B cell (primary cell): ENCODE results near the gene TCF7L2. TPM values are rescaled to one million over a fixed set of nuclear protein-coding genes. Genes with fewer than 3 reads are reported as not detected.

Experiments
- ATAC-seq: fragments of 200-7000 bp; cut with Tn5 transposase; one replicate; pipeline ENCODE4 v1.10.0; 2021; ENCODE audit warnings: low read depth, mild to moderate bottlenecking, moderate number of reproducible peaks, moderate library complexity
- CTCF ChIA-PET: fragments of 350-600 bp; sonication (Branson Sonifier 250); formaldehyde crosslinking; loops from one replicate; lab custom pipeline; 2021; ENCODE audit warnings: antibody characterized with exemption, inconsistent platforms; lab: Charles Lee
- POLR2A ChIA-PET: fragments of 350-600 bp; sonication (Branson Sonifier 250); formaldehyde crosslinking; loops from one replicate; lab custom pipeline; 2021; ENCODE audit warnings: antibody characterized with exemption; lab: Charles Lee
- DNase-seq: peaks from one replicate; pipeline ENCODE4 v3.0.0; 2013
- H2AFZ ChIP-seq: 2 replicates; pipeline ENCODE4 v1.6.1; 2012; ENCODE audit warnings: mild to moderate bottlenecking, low read depth, low read length; ENCODE audit not compliant: insufficient read depth, poor library complexity, severe bottlenecking
- H3K27ac ChIP-seq, 2 donors: 1 replicate in 1 of 2; 2 replicates in 1 of 2; pipeline ENCODE4 v1.5.1; 2012 to 2013; ENCODE audit warnings: low read length in 2 of 2, mild to moderate bottlenecking in 2 of 2, moderate library complexity in 1 of 2
- H3K27me3 ChIP-seq, 4 experiments: fragments of 200-600 bp in 1 of 4; sonication (generic) in 1 of 4; replicated peaks in 1 of 4; 1 replicate in 2 of 4; 2 replicates in 2 of 4; pipeline versions ENCODE4 v1.6.1 to v1.7.0; 2013 to 2016; ENCODE audit warnings: low read length in 3 of 4, mild to moderate bottlenecking in 2 of 4, mixed read lengths in 1 of 4, moderate library complexity in 1 of 4; ENCODE audit not compliant: insufficient read depth in 4 of 4, control insufficient read depth in 3 of 4; ENCODE audit errors: control extremely low read depth in 1 of 4
- H3K36me3 ChIP-seq, 2 experiments: replicated peaks in 1 of 2; 1 replicate in 1 of 2; 2 replicates in 1 of 2; pipeline versions ENCODE4 v1.6.1 to v1.7.1; 2013; ENCODE audit warnings: low read length in 1 of 2; ENCODE audit not compliant: insufficient read depth in 2 of 2, control insufficient read depth in 1 of 2; ENCODE audit errors: control extremely low read depth in 1 of 2, extremely low read depth in 1 of 2
- H3K4me1 ChIP-seq, 2 donors: fragments of 200-600 bp in 1 of 2; sonication (generic) in 1 of 2; 1 replicate in 1 of 2; 2 replicates in 1 of 2; pipeline versions ENCODE4 v1.5.1 to v1.6.1; 2013 to 2017; ENCODE audit warnings: low read length in 2 of 2; ENCODE audit not compliant: control insufficient read depth in 2 of 2, insufficient read depth in 2 of 2
- H3K4me2 ChIP-seq: replicated peaks from 2 replicates; pipeline ENCODE3; 2012; ENCODE audit warnings: mild to moderate bottlenecking, low read depth, low read length; ENCODE audit not compliant: poor library complexity, severe bottlenecking
- H3K4me3 ChIP-seq, 5 experiments: fragments of 200-600 bp in 1 of 5; sonication (generic) in 1 of 5; 1 replicate in 3 of 5; 2 replicates in 2 of 5; pipeline versions ENCODE4 v1.5.1 to v1.7.0; 2011 to 2016; ENCODE audit warnings: low read length in 4 of 5, mild to moderate bottlenecking in 4 of 5, low read depth in 2 of 5, control low read depth in 1 of 5, moderate library complexity in 1 of 5; ENCODE audit not compliant: insufficient read depth in 1 of 5; ENCODE audit errors: control extremely low read depth in 1 of 5, extremely low read depth in 1 of 5
- H3K79me2 ChIP-seq: fragments of 200-600 bp; sonication (generic); one replicate; pipeline ENCODE4 v1.6.0; 2016; ENCODE audit warnings: low read length; ENCODE audit not compliant: control insufficient read depth, insufficient read depth
- H3K9ac ChIP-seq: fragments of 200-600 bp; sonication (generic); 2 replicates; pipeline ENCODE4 v1.6.1; 2017; ENCODE audit warnings: mild to moderate bottlenecking, low read length, moderate library complexity
- H3K9me3 ChIP-seq, 3 donors: one replicate each; pipeline versions ENCODE4 v1.6.1 to v1.7.1; 2013; ENCODE audit warnings: low read length in 2 of 3; ENCODE audit not compliant: control insufficient read depth in 2 of 3, insufficient read depth in 1 of 3; ENCODE audit errors: control extremely low read depth in 1 of 3
- H4K20me1 ChIP-seq: 2 replicates; pipeline ENCODE4 v1.6.0; 2012; ENCODE audit warnings: mild to moderate bottlenecking, low read length; ENCODE audit not compliant: insufficient read depth, control insufficient read depth, poor library complexity, severe bottlenecking
- H3K27ac Mint-ChIP-seq: one replicate; pipeline ENCODE4 v1.8.0; 2021; ENCODE audit warnings: mixed read lengths
- H3K27me3 Mint-ChIP-seq: one replicate; pipeline ENCODE4 v1.8.0; 2021; ENCODE audit warnings: mixed read lengths
- H3K4me1 Mint-ChIP-seq: one replicate; pipeline ENCODE4 v1.8.0; 2021; ENCODE audit warnings: mixed read lengths
- H3K4me3 Mint-ChIP-seq: one replicate; pipeline ENCODE4 v1.8.0; 2021; ENCODE audit warnings: mixed read lengths
- H3K9me3 Mint-ChIP-seq: one replicate; pipeline ENCODE4 v1.8.0; 2022; ENCODE audit warnings: mixed read lengths; ENCODE audit not compliant: insufficient read depth
- EZH2 ChIP-seq: IDR thresholded peaks from 2 replicates; pipeline ENCODE4 v1.6.1; 2012; ENCODE audit warnings: borderline replicate concordance, low read depth, mild to moderate bottlenecking, moderate library complexity, low read length; ENCODE audit not compliant: insufficient read depth, poor library complexity, severe bottlenecking
- WGBS: methylation state at CpG from one replicate; pipeline ENCODE4 v1.1.5; 2013; ENCODE audit warnings: missing lambda C conversion rate; ENCODE audit not compliant: insufficient coverage; 5-methylcytosine and 5-hydroxymethylcytosine counted together
- intact Hi-C: fragments of 100-400 bp; cut with micrococcal nuclease; formaldehyde crosslinking; loops from one replicate; pipeline ENCODE4 v1.10.0; 2022
- polyA plus RNA-seq: library from polyadenylated mRNA; depleted of rRNA; stranded (reverse); fragments of >200 nt; gene quantifications from 2 replicates; pipeline ENCODE4 v1.2.3, GENCODE V29; 2012
- total RNA-seq, 2 donors: library from RNA; stranded (reverse); fragments of 120-200 nt in 1 of 2; gene quantifications; 1 replicate in 1 of 2; 2 replicates in 1 of 2; pipeline versions ENCODE4 v1.2.3 to v1.2.4, GENCODE V29; 2013 to 2022
- TF ChIP-seq, protein P1 (sequence below): fragments of 200-600 bp; IDR thresholded peaks from one replicate; pipeline ENCODE4 v1.8.0; 2022; ENCODE audit warnings: antibody characterized with exemption, mild to moderate bottlenecking

TCF7L2 gene
- total and polyA plus RNA-seq, 2 donors (not counting 1 experiment from before 2014, with no cell fraction given): 0.48 to 1.1 TPM

DNA sequence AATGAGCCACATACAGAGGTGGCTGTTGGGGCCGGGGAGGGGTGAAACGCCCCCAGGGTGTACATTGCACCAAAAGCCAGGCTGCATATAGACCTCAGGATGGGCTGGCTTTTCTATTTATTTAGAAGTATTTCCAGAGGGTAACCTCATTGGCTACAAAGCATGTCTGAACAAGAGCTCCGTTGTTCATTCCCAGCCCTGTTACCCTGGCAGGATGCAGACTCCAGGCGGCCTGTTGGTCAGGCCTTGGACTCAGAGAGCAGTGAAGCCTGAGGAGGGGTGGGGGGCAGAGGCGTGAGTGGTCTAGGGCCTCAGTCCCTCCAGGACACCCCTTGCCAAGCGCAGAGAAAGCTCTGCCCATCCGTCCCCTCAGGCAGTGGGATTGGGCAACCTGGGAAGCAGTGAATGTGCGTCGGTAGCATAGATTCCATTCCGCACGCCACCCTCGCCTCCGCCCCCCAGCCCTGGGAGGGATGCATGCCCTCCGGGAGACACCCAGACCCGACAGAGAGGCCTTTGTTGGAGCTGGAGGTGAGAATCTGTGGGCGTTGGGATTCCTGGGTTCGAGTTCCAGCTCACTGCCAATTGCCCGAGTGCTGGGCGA, 41.9 kb downstream of the TCF7L2 start:
- no peaks in the 10 kb centered on the region for H3K36me3 ChIP-seq
- no peak for TF ChIP-seq EZH2
- TF ChIP-seq, protein P1, sequence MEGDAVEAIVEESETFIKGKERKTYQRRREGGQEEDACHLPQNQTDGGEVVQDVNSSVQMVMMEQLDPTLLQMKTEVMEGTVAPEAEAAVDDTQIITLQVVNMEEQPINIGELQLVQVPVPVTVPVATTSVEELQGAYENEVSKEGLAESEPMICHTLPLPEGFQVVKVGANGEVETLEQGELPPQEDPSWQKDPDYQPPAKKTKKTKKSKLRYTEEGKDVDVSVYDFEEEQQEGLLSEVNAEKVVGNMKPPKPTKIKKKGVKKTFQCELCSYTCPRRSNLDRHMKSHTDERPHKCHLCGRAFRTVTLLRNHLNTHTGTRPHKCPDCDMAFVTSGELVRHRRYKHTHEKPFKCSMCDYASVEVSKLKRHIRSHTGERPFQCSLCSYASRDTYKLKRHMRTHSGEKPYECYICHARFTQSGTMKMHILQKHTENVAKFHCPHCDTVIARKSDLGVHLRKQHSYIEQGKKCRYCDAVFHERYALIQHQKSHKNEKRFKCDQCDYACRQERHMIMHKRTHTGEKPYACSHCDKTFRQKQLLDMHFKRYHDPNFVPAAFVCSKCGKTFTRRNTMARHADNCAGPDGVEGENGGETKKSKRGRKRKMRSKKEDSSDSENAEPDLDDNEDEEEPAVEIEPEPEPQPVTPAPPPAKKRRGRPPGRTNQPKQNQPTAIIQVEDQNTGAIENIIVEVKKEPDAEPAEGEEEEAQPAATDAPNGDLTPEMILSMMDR: no peak
- no peaks in the 10 kb centered on the region for H4K20me1 ChIP-seq
- H2AFZ ChIP-seq: no peak overlapping the region
- CTCF ChIA-PET: no interaction called here
- Mint-ChIP-seq H3K27me3 (peaks cover 62% of the 10 kb centered on the region), H3K9me3 (no peaks in the 10 kb centered on the region), H3K27ac (no peak overlapping the region), H3K4me1 (no peaks in the 10 kb centered on the region), H3K4me3 (no peak overlapping the region)
- no peaks in the 10 kb centered on the region for H3K9me3 ChIP-seq
- peaks cover 0 to under 1% of the 10 kb centered on the region in 2 donors for H3K4me1 ChIP-seq
- no peaks in the 10 kb centered on the region for H3K79me2 ChIP-seq
- POLR2A ChIA-PET: no interaction called here
- no peak overlapping the region for H3K9ac ChIP-seq
- no peak overlapping the region for H3K4me2 ChIP-seq
- H3K4me3 ChIP-seq: no peak overlapping the region
- peaks cover 0 to 41% (median 28%) of the 10 kb centered on the region in 4 experiments for H3K27me3 ChIP-seq
- intact Hi-C loops: no loop called here
- 89% methylated on average over 19 of the region's 19 CpGs for WGBS
- ATAC-seq (no peak), DNase-seq (no peak)
- H3K27ac ChIP-seq: no peak overlapping the region

DNA sequence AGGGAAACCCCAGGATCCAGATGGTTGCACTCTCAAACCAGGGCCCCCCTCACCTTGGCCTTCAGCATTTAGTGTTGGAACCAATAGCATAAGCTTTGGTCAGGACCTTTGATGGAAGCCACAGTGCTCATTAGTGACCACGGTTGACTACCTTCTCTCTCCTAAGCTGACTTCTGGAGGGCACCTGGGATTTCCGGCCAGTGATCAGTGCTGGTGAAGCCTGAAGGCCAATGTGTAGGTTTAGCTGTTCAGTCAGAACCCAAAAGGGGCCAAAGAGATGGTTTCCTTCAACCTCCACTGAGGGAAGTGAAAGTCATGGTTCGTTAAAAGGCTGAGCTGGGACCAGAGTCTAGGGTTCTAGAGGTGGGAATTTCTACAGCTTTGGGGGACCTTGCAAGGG, 46.4 kb downstream of the TCF7L2 start:
- H3K36me3 ChIP-seq: no peaks in the 10 kb centered on the region
- WGBS: 13% methylated on average over 1 of the region's 3 CpGs
- intact Hi-C loops: no loop called here
- H3K4me1 ChIP-seq: no peaks in the 10 kb centered on the region
- Mint-ChIP-seq H3K4me3 (no peak overlapping the region), H3K9me3 (no peaks in the 10 kb centered on the region), H3K4me1 (no peaks in the 10 kb centered on the region), H3K27ac (no peak overlapping the region), H3K27me3 (peaks cover 41% of the 10 kb centered on the region)
- no peak overlapping the region for H3K9ac ChIP-seq
- no peak overlapping the region for H3K27ac ChIP-seq
- no peaks in the 10 kb centered on the region for H3K79me2 ChIP-seq
- DNase-seq: no peak
- TF ChIP-seq, protein P1: no peak
- TF ChIP-seq EZH2: no peak
- no peaks in the 10 kb centered on the region for H4K20me1 ChIP-seq
- H3K4me3 ChIP-seq: no peak overlapping the region
- ChIA-PET POLR2A (no interaction called here), CTCF (no interaction called here)
- no peaks in the 10 kb centered on the region for H3K9me3 ChIP-seq
- H2AFZ ChIP-seq: no peak overlapping the region
- no peak for ATAC-seq
- H3K27me3 ChIP-seq: peaks cover 0 to 20% (median 8%) of the 10 kb centered on the region in 4 experiments
- no peak overlapping the region for H3K4me2 ChIP-seq
